ENCODE data around the gene CEP89.
"Not testable (repeated sequence)": the region's sequence is repeated elsewhere in the genome, so short reads cannot be mapped to it uniquely, and the experiment has no call there.

CEP89 gene

GRCh38 chr19:32971715-32972540, at the start of gene CEP89, which contains the start of gene FAAP24:
CEP89 (minus strand) TSS chr19:32971958; CDS start chr19:32971874, 84 bp downstream.
FAAP24 (plus strand) TSS chr19:32972242; CDS start chr19:32973197, 955 bp downstream.
- peak; percentile 87 to 95 (median 93) for DNase-seq (ENCODE audit: low read depth in 4 of 4, low spot score in 1 of 4)

- not testable (repeated sequence) for DNase-seq (ENCODE audit: low read depth in 4 of 4, low spot score in 1 of 4)
These were observed 39.1 kb upstream of the CEP89 start for GRCh38 chr19:33010891-33011290.

- DNase-seq (ENCODE audit: low read depth in 4 of 4, low spot score in 1 of 4), result no peak
These were observed 37.0 kb upstream of the CEP89 start for GRCh38 chr19:33008738-33009137.

GRCh38 chr19:33005440-33005839, 33.7 kb upstream of the CEP89 start:
- no peak for DNase-seq (ENCODE audit: low read depth in 4 of 4, low spot score in 1 of 4)

- not testable (repeated sequence) for DNase-seq (ENCODE audit: low read depth in 4 of 4, low spot score in 1 of 4)
These were observed 31.8 kb upstream of the CEP89 start for GRCh38 chr19:33003424-33004024.

GRCh38 chr19:33002126-33002865, 30.5 kb upstream of the CEP89 start:
- DNase-seq (ENCODE audit: low read depth in 4 of 4, low spot score in 1 of 4), result not testable (repeated sequence)

- no peak for DNase-seq (ENCODE audit: low read depth in 4 of 4, low spot score in 1 of 4)
These were observed 29.2 kb upstream of the CEP89 start for GRCh38 chr19:33000910-33001309.

GRCh38 chr19:33000510-33000909, 28.8 kb upstream of the CEP89 start:
- no peak for DNase-seq (ENCODE audit: low read depth in 4 of 4, low spot score in 1 of 4)

- no peak for DNase-seq (ENCODE audit: low read depth in 4 of 4, low spot score in 1 of 4)
These were observed 27.0 kb upstream of the CEP89 start for GRCh38 chr19:32998722-32999121.

- DNase-seq (ENCODE audit: low read depth in 4 of 4, low spot score in 1 of 4), result no peak
These were observed 26.1 kb upstream of the CEP89 start for GRCh38 chr19:32997716-32998355.

- DNase-seq (ENCODE audit: low read depth in 4 of 4, low spot score in 1 of 4), result not testable (repeated sequence)
These were observed 25.3 kb upstream of the CEP89 start for GRCh38 chr19:32997061-32997464.

GRCh38 chr19:32995966-32996365, 24.2 kb upstream of the CEP89 start:
- DNase-seq (ENCODE audit: low read depth in 4 of 4, low spot score in 1 of 4), result not testable (repeated sequence)

GRCh38 chr19:32988724-32989123, 17.0 kb upstream of the CEP89 start:
- no peak for DNase-seq (ENCODE audit: low read depth in 4 of 4, low spot score in 1 of 4)

GRCh38 chr19:32988254-32988653, 16.5 kb upstream of the CEP89 start:
- not testable (repeated sequence) for DNase-seq (ENCODE audit: low read depth in 4 of 4, low spot score in 1 of 4)

GRCh38 chr19:32982488-32982887, 10.7 kb upstream of the CEP89 start:
- not testable (repeated sequence) for DNase-seq (ENCODE audit: low read depth in 4 of 4, low spot score in 1 of 4)

- DNase-seq (ENCODE audit: low read depth in 4 of 4, low spot score in 1 of 4), result not testable (repeated sequence)
These were observed 8.0 kb upstream of the CEP89 start for GRCh38 chr19:32979807-32980206.

- not testable (repeated sequence) for DNase-seq (ENCODE audit: low read depth in 4 of 4, low spot score in 1 of 4)
These were observed 6.1 kb upstream of the CEP89 start for GRCh38 chr19:32977813-32978212.

- no peak for DNase-seq (ENCODE audit: low read depth in 4 of 4, low spot score in 1 of 4)
These were observed 5.5 kb upstream of the CEP89 start for GRCh38 chr19:32977280-32977679.

- DNase-seq (ENCODE audit: low read depth in 4 of 4, low spot score in 1 of 4), result peak; percentile 45 to 54 (median 50)
These were observed 4.6 kb upstream of the CEP89 start for GRCh38 chr19:32976223-32976805.

- DNase-seq (ENCODE audit: low read depth in 4 of 4, low spot score in 1 of 4), result no peak
These were observed 654 bp downstream of the CEP89 start for GRCh38 chr19:32971012-32971595.
